Stomach (tissue), 9 donors: ENCODE measurements around the gene SLC17A8. TPM values are rescaled to one million over a fixed set of nuclear protein-coding genes. Genes with fewer than 3 reads are reported as not detected.

Experiments used
- DNase-seq, 2 donors: peaks; one replicate each; pipeline versions ENCODE4 v3.0.0 to v3.0.0-alpha.2; 2013 to 2019
- H3K27ac ChIP-seq, 5 donors: fragments of 200-600 bp in 4 of 5; sonication (generic) in 4 of 5; one replicate each; pipeline ENCODE4 v1.5.1; 2013 to 2019; ENCODE audit warnings: mild to moderate bottlenecking in 1 of 5, moderate library complexity in 1 of 5
- H3K27me3 ChIP-seq, 3 donors: fragments of 200-600 bp; sonication (generic); one replicate each; pipeline ENCODE4 v1.5.1; 2017 to 2019; ENCODE audit warnings: mixed run types in 1 of 3
- H3K36me3 ChIP-seq, 4 donors: fragments of 200-600 bp; sonication (generic); 1 replicate in 3 of 4; 2 replicates in 1 of 4; pipeline ENCODE4 v1.5.1; 2016 to 2019
- H3K4me1 ChIP-seq, 4 donors: fragments of 200-600 bp; sonication (generic); one replicate each; pipeline ENCODE4 v1.5.1; 2016 to 2019
- H3K4me3 ChIP-seq, 4 donors: fragments of 200-600 bp; sonication (generic) in 3 of 4; one replicate each; pipeline ENCODE4 v1.5.1; 2016 to 2019; ENCODE audit warnings: mild to moderate bottlenecking in 1 of 4
- H3K9me3 ChIP-seq, 4 donors: fragments of 200-600 bp; sonication (generic); one replicate each; pipeline ENCODE4 v1.5.1; 2016 to 2019
- CTCF ChIP-seq, 7 experiments: fragments of 450-650 bp in 4 of 7; fragments of 200-600 bp in 3 of 7; sonication (generic) in 3 of 7; IDR thresholded peaks; one replicate each; pipeline ENCODE4 v1.5.1; 2016 to 2019; ENCODE audit warnings: antibody characterized with exemption in 7 of 7, control low read depth in 2 of 7, mild to moderate bottlenecking in 1 of 7
- EP300 ChIP-seq: sonication (generic); formaldehyde crosslinking; IDR thresholded peaks from one replicate; pipeline ENCODE4 v1.6.1; 2017; ENCODE audit warnings: antibody characterized with exemption
- POLR2A ChIP-seq, 4 donors: fragments of 450-650 bp; IDR thresholded peaks; one replicate each; pipeline ENCODE4 v1.6.1; 2016; ENCODE audit warnings: antibody characterized with exemption in 4 of 4, control low read depth in 2 of 4, mild to moderate bottlenecking in 1 of 4, moderate library complexity in 1 of 4
- POLR2AphosphoS5 ChIP-seq, 3 donors: sonication (generic); formaldehyde crosslinking; IDR thresholded peaks; one replicate each; pipeline ENCODE4 v1.6.1; 2016; ENCODE audit warnings: antibody characterized with exemption in 3 of 3
- WGBS, 5 donors: extraction: QIAGEN DNeasy Blood & Tissue Kit in 3 of 5; methylation state at CpG; one replicate each; pipeline versions ENCODE4 v1.1.5 to v1.1.7; 2013 to 2018; 5-methylcytosine and 5-hydroxymethylcytosine counted together
- intact Hi-C: fragments of 100-400 bp; cut with DNase I; formaldehyde crosslinking; loops from one replicate; pipeline ENCODE4 v1.15.1; 2023; ENCODE audit warnings: low total_unique reads
- polyA plus RNA-seq, 3 donors: library from polyadenylated mRNA; stranded (reverse); fragments of 200-250 nt; gene quantifications; one replicate each; pipeline ENCODE4 v1.2.3, GENCODE V29; 2013
- total RNA-seq, 5 donors: library from RNA; depleted of rRNA; stranded (reverse); fragments of >200 nt; gene quantifications; one replicate each; pipeline versions ENCODE4 v1.1.0 to v1.2.3, GENCODE V29; 2014 to 2016
- donor health status: healthy with polysubstance abuse.
- donor health status: Bipolar disorder and iron deficiency.
- donor health status: healthy.

The SLC17A8 gene
- total and polyA plus RNA-seq, 8 donors: 0.29 to 16.8 (median 1.7) TPM; not detected in 5

- H3K4me1 ChIP-seq: peaks cover 0 to 5% (median 0%) of the 10 kb centered on the region in 4 donors
- no peaks in the 10 kb centered on the region for H3K27me3 ChIP-seq
- H3K36me3 ChIP-seq: no peaks in the 10 kb centered on the region
- no peak overlapping the region for H3K27ac ChIP-seq
- DNase-seq: no peak
- intact Hi-C loops: no loop called here
- WGBS, 5 donors: 76 to 95% (median 81%) methylated on average over 1 of the region's 1 CpG
- TF ChIP-seq POLR2A (IDR thresholded peaks at IDR 0.05) (no peak), CTCF (IDR thresholded peaks at IDR 0.05) (no peak), POLR2AphosphoS5 (IDR thresholded peaks at IDR 0.05) (no peak), EP300 (no peak)
- H3K4me3 ChIP-seq: no peak overlapping the region
- no peaks in the 10 kb centered on the region for H3K9me3 ChIP-seq
Measured at GRCh38 chr12:100463661-100464060, 106.8 kb downstream of the SLC17A8 start.

- no peak overlapping the region for H3K27ac ChIP-seq
- H3K27me3 ChIP-seq: no peaks in the 10 kb centered on the region
- H3K36me3 ChIP-seq: no peaks in the 10 kb centered on the region
- WGBS, 5 donors: 31 to 68% (median 44%) methylated on average over 1 of the region's 1 CpG
- no peak for DNase-seq
- intact Hi-C loops: no loop called here
- TF ChIP-seq CTCF (IDR thresholded peaks at IDR 0.05): no peak
- TF ChIP-seq POLR2AphosphoS5 (IDR thresholded peaks at IDR 0.05): no peak
- TF ChIP-seq POLR2A (IDR thresholded peaks at IDR 0.05): no peak
- no peak for TF ChIP-seq EP300
- no peak overlapping the region for H3K4me3 ChIP-seq
- H3K9me3 ChIP-seq: no peaks in the 10 kb centered on the region
- peaks cover 0 to 5% (median 0%) of the 10 kb centered on the region in 4 donors for H3K4me1 ChIP-seq
Measured at GRCh38 chr12:100464529-100464928, 107.7 kb downstream of the SLC17A8 start.

GRCh38 chr12:100468126-100468525 lies 111.3 kb downstream of the SLC17A8 start:
- TF ChIP-seq POLR2AphosphoS5 (IDR thresholded peaks at IDR 0.05) (no peak), CTCF (IDR thresholded peaks at IDR 0.05) (no peak), POLR2A (IDR thresholded peaks at IDR 0.05) (no peak), EP300 (no peak)
- intact Hi-C loops: no loop called here
- Histone ChIP-seq H3K9me3 (no peaks in the 10 kb centered on the region), H3K36me3 (no peaks in the 10 kb centered on the region), H3K4me3 (no peak overlapping the region), H3K27me3 (no peaks in the 10 kb centered on the region), H3K27ac (no peak overlapping the region), H3K4me1 (peaks cover 0 to 2% (median 0%) of the 10 kb centered on the region in 4 donors)
- no peak for DNase-seq

Other genes with a start within 250 kb of the SLC17A8 start
- 10 to 100 TPM; 13.9 to 62.6 (median 35.3) TPM for gene BLTP3B, start 214.2 kb upstream of the SLC17A8 start, total RNA-seq
- 10 to 100 TPM in 1 of 3 donors, 1 to 10 TPM in 2; 4.7 to 10.3 (median 6.6) TPM for gene BLTP3B, start 214.2 kb upstream of the SLC17A8 start, polyA plus RNA-seq
- gene ACTR6, start 156.3 kb upstream of the SLC17A8 start, total RNA-seq: 10 to 100 TPM in 2 of 5 donors, 1 to 10 TPM in 2, under 1 TPM in 1; 0.58 to 40.7 (median 8.4) TPM
- 10 to 100 TPM; 12.1 to 17.1 (median 14.7) TPM for gene ACTR6, start 156.3 kb upstream of the SLC17A8 start, polyA plus RNA-seq
- 1 to 10 TPM in 2 of 5 donors, under 1 TPM in 1, not detected in 2; 0.55 to 3.1 (median 1.6) TPM for gene DEPDC4, start 90.0 kb upstream of the SLC17A8 start, total RNA-seq
- gene DEPDC4, start 90.0 kb upstream of the SLC17A8 start, polyA plus RNA-seq: under 1 TPM in 2 of 3 donors, not detected in 1; 0.48 to 0.50 TPM
- 10 to 100 TPM; 22.3 to 97.3 (median 70.3) TPM for gene SCYL2, start 89.9 kb upstream of the SLC17A8 start, total RNA-seq
- 10 to 100 TPM in 2 of 3 donors, 1 to 10 TPM in 1; 9.1 to 17.4 (median 11.8) TPM for gene SCYL2, start 89.9 kb upstream of the SLC17A8 start, polyA plus RNA-seq
- gene NR1H4, start 116.8 kb downstream of the SLC17A8 start, total RNA-seq: 1 to 10 TPM in 3 of 5 donors, not detected in 2; 2.9 to 6.7 (median 3.5) TPM
- gene NR1H4, start 116.8 kb downstream of the SLC17A8 start, polyA plus RNA-seq: under 1 TPM in 2 of 3 donors, not detected in 1; 0.46 to 1.00 TPM
- 10 to 100 TPM in 1 of 5 donors, 1 to 10 TPM in 3, not detected in 1; 1.8 to 29.7 (median 6.2) TPM for gene GAS2L3, start 216.6 kb downstream of the SLC17A8 start, total RNA-seq
- 1 to 10 TPM; 1.0 to 1.5 (median 1.1) TPM for gene GAS2L3, start 216.6 kb downstream of the SLC17A8 start, polyA plus RNA-seq